Uterus (tissue), 4 donors: ENCODE data around the gene MIOS. TPM values are rescaled to one million over a fixed set of nuclear protein-coding genes. Genes with fewer than 3 reads are reported as not detected.

ENCODE experiments used
- DNase-seq, 2 donors: peaks; one replicate each; pipeline ENCODE4 v3.0.0-alpha.2; 2019 to 2020
- H3K27ac ChIP-seq, 2 donors: fragments of 200-600 bp; sonication (generic); 1 replicate in 1 of 2; 2 replicates in 1 of 2; pipeline ENCODE4 v1.5.1; 2016 to 2018
- H3K27me3 ChIP-seq, 2 donors: fragments of 200-600 bp; sonication (generic); one replicate each; pipeline ENCODE4 v1.5.1; 2018 to 2019; ENCODE audit warnings: control low read depth in 1 of 2
- H3K36me3 ChIP-seq, 2 donors: fragments of 200-600 bp; sonication (generic); one replicate each; pipeline ENCODE4 v1.5.1; 2019; ENCODE audit warnings: control low read depth in 1 of 2
- H3K4me1 ChIP-seq, 2 donors: fragments of 200-600 bp; sonication (generic); one replicate each; pipeline ENCODE4 v1.5.1; 2018 to 2019; ENCODE audit warnings: control low read depth in 1 of 2
- H3K4me3 ChIP-seq, 2 donors: fragments of 200-600 bp; sonication (generic); 1 replicate in 1 of 2; 2 replicates in 1 of 2; pipeline ENCODE4 v1.5.1; 2018 to 2019; ENCODE audit warnings: mild to moderate bottlenecking in 1 of 2
- H3K9me3 ChIP-seq, 2 donors: fragments of 200-600 bp; sonication (generic); one replicate each; pipeline ENCODE4 v1.5.1; 2019; ENCODE audit warnings: control low read depth in 1 of 2
- POLR2A ChIP-seq, 2 donors: fragments of 450-650 bp; IDR thresholded peaks; one replicate each; pipeline ENCODE4 v1.6.1; 2016; ENCODE audit warnings: antibody characterized with exemption in 2 of 2, mild to moderate bottlenecking in 1 of 2, moderate library complexity in 1 of 2
- intact Hi-C: fragments of 100-400 bp; cut with DNase I; formaldehyde crosslinking; loops from one replicate; pipeline ENCODE4 v1.15.1; 2023; ENCODE audit warnings: low total_unique reads
- total RNA-seq, 4 donors: library from RNA; depleted of rRNA in 3 of 4; stranded (reverse); fragments of >200 nt in 3 of 4; gene quantifications; one replicate each; pipeline versions ENCODE4 v1.1.0 to v1.2.4, GENCODE V29; 2014 to 2023
- TF ChIP-seq, protein P1 (sequence below), 4 experiments: fragments of 200-600 bp in 2 of 4; fragments of 450-650 bp in 2 of 4; sonication (generic) in 2 of 4; IDR thresholded peaks; one replicate each; pipeline ENCODE4 v1.5.1; 2016 to 2019; ENCODE audit warnings: antibody characterized with exemption in 4 of 4, mild to moderate bottlenecking in 2 of 4, moderate library complexity in 1 of 4
- donor health status: DM: yes; HTN: yes; CAD: no.

MIOS gene
- total RNA-seq, 4 donors from 2014 or later: 13.2 to 124 (median 28.5) TPM

DNA sequence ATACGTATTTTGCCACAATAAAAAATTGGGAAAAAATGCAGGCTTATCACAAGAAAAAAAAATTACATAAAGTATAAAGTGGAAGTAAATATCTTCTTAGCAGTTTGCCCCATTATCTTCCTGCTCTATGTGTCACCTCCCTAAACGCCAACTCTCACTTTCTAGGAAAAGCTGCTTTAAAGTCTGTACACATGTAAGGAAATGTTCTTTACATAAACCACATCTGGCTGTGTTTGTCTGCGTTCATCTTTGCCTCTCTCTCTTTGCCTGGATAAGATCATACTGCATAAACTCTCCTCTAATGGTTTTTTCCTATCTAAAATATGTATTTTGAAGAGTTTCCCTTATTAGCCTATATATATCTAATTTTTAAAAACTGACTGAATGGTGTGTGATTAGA is 50.9 kb downstream of the MIOS start:
- H3K27ac ChIP-seq: no peak overlapping the region
- H3K4me1 ChIP-seq: no peaks in the 10 kb centered on the region
- no peak overlapping the region for H3K4me3 ChIP-seq
- no peaks in the 10 kb centered on the region for H3K36me3 ChIP-seq
- no peaks in the 10 kb centered on the region for H3K9me3 ChIP-seq
- DNase-seq: no peak
- intact Hi-C loops: no loop called here
- TF ChIP-seq, protein P1, sequence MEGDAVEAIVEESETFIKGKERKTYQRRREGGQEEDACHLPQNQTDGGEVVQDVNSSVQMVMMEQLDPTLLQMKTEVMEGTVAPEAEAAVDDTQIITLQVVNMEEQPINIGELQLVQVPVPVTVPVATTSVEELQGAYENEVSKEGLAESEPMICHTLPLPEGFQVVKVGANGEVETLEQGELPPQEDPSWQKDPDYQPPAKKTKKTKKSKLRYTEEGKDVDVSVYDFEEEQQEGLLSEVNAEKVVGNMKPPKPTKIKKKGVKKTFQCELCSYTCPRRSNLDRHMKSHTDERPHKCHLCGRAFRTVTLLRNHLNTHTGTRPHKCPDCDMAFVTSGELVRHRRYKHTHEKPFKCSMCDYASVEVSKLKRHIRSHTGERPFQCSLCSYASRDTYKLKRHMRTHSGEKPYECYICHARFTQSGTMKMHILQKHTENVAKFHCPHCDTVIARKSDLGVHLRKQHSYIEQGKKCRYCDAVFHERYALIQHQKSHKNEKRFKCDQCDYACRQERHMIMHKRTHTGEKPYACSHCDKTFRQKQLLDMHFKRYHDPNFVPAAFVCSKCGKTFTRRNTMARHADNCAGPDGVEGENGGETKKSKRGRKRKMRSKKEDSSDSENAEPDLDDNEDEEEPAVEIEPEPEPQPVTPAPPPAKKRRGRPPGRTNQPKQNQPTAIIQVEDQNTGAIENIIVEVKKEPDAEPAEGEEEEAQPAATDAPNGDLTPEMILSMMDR (IDR thresholded peaks at IDR 0.05): no peak
- no peak for TF ChIP-seq POLR2A (IDR thresholded peaks at IDR 0.05)
- H3K27me3 ChIP-seq: no peaks in the 10 kb centered on the region

DNA sequence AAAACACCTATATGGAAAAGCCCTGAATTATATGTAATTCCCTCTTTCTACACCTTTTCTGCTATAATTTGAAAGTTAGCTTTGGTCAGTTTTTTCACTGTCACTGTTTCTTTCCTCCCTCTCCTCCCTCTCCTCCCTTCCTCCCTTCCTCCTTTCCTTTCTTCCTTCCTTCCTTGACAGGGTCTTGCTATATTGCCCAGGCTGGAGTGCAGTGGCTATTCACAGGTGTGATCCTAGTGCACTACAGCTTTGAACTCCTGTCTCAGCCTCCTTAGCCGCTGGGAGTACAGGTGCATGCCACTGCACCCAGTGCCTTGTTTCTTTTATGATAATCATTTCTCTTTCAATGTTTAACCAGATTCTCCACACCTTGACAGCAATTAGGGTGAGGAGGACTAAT is 51.7 kb downstream of the MIOS start:
- no peak for TF ChIP-seq POLR2A (IDR thresholded peaks at IDR 0.05)
- TF ChIP-seq, protein P1 (IDR thresholded peaks at IDR 0.05): no peak

DNA sequence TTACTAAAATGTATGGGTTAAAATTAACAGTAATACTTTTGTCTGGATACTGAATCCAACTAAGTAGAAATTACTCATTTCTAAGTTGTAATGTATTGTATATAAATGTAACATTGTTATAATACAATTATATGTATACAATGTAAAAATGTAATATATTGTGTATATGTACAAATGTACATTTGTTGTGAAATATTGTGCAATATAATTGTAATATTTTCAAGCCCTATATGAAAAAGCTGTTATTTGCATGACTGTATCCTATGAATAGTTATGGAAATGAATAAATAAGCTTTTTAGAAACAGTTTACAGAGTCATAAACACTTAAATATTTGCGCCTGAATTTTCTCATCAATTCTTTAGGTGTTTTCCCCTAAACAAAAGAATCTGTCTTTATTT is 53.6 kb downstream of the MIOS start:
- TF ChIP-seq POLR2A (IDR thresholded peaks at IDR 0.05): no peak
- Histone ChIP-seq H3K27me3 (no peaks in the 10 kb centered on the region), H3K36me3 (no peaks in the 10 kb centered on the region), H3K27ac (no peak overlapping the region), H3K4me3 (no peak overlapping the region), H3K4me1 (no peaks in the 10 kb centered on the region), H3K9me3 (no peaks in the 10 kb centered on the region)
- intact Hi-C loops: no loop called here
- DNase-seq: no peak

More for the DNA sequence above, 51.7 kb downstream of the MIOS start:
- intact Hi-C loops: no loop called here
- Histone ChIP-seq H3K9me3 (no peaks in the 10 kb centered on the region), H3K27ac (no peak overlapping the region), H3K36me3 (no peaks in the 10 kb centered on the region), H3K27me3 (no peaks in the 10 kb centered on the region), H3K4me3 (no peak overlapping the region), H3K4me1 (no peaks in the 10 kb centered on the region)
- no peak for DNase-seq

DNA sequence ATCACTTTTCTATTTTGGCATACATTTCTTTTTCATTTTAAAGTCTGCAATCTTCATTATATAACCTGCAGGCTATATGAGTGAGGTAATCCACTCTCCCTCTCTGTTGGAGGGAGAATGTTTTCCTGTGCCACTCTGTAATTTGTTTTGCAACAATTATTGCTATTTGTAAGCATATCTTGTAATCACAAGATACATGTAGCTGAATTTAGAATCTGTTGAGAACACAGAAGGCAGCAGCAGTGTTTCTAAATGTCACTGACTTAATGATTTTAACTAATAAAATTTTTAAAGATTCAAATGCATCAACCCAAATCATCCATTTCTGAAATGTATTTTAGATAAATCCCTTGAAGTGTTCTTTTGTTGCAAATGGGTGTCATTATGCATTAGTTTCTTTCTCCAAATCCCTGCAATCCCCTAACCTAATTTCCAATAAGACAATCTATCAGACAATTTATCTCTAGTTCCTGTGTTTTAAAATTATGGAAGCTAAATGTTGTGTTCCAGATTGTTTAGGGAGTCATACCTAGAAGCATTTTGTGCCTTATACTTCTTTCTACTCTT is 54.0 kb downstream of the MIOS start:
- Histone ChIP-seq H3K27me3 (no peaks in the 10 kb centered on the region), H3K9me3 (no peaks in the 10 kb centered on the region), H3K27ac (no peak overlapping the region), H3K4me3 (no peak overlapping the region), H3K4me1 (no peaks in the 10 kb centered on the region), H3K36me3 (no peaks in the 10 kb centered on the region)
- intact Hi-C loops: no loop called here
- no peak for TF ChIP-seq POLR2A (IDR thresholded peaks at IDR 0.05)
- TF ChIP-seq, protein P1 (IDR thresholded peaks at IDR 0.05): no peak
- no peak for DNase-seq

DNA sequence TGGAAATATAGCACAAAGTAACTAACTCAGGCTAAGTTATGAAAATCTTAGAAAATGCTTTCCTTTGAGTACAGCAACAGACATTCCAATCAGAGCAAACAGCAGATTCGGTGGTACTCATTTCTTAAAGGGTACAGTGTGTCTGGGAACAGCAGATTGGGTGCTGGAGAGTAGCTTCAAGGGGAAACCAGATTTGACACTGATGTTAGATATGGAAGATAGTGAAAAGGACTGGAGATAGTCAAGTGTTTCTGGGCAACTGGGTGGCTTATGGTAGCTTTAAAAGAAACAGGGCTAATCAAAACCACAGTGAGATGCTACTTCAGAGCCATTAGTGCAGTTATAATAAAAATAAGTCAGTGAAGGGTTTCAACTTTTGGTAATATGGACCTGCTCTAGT is 61.8 kb downstream of the MIOS start:
- intact Hi-C loops: no loop called here
- Histone ChIP-seq H3K27ac (no peak overlapping the region), H3K4me3 (no peak overlapping the region), H3K36me3 (no peaks in the 10 kb centered on the region), H3K4me1 (no peaks in the 10 kb centered on the region), H3K9me3 (no peaks in the 10 kb centered on the region), H3K27me3 (no peaks in the 10 kb centered on the region)
- no peak for DNase-seq
- TF ChIP-seq, protein P1 (IDR thresholded peaks at IDR 0.05): no peak
- TF ChIP-seq POLR2A (IDR thresholded peaks at IDR 0.05): no peak
